Aorta (tissue), 5 donors: Measurements from ENCODE around the gene ERCC8. TPM values are rescaled to one million over a fixed set of nuclear protein-coding genes. Genes with fewer than 3 reads are reported as not detected.

Experiments
- ATAC-seq: fragments of 200-7000 bp; cut with Tn5 transposase; one replicate; pipeline ENCODE4 v1.9.1; 2022; ENCODE audit warnings: moderate library complexity; ENCODE audit not compliant: low FRiP score
- DNase-seq, 2 donors: peaks; one replicate each; pipeline ENCODE4 v3.0.0-alpha.2; 2020
- H3K27ac ChIP-seq, 2 donors: one replicate each; pipeline ENCODE4 v1.5.1; 2013; ENCODE audit warnings: low read length in 2 of 2, mild to moderate bottlenecking in 2 of 2, moderate library complexity in 2 of 2, control low read depth in 1 of 2, inconsistent platforms in 1 of 2, low read depth in 1 of 2
- H3K27me3 ChIP-seq, 2 donors: one replicate each; pipeline ENCODE4 v1.6.1; 2013; ENCODE audit warnings: control low read depth in 1 of 2, low read length in 1 of 2, mild to moderate bottlenecking in 1 of 2, moderate library complexity in 1 of 2; ENCODE audit not compliant: insufficient read depth in 2 of 2, control insufficient read depth in 1 of 2
- H3K36me3 ChIP-seq, 2 donors: one replicate each; pipeline ENCODE4 v1.6.1; 2013; ENCODE audit warnings: control low read depth in 1 of 2, low read length in 1 of 2, mild to moderate bottlenecking in 1 of 2; ENCODE audit not compliant: insufficient read depth in 2 of 2, control insufficient read depth in 1 of 2
- H3K4me1 ChIP-seq, 2 donors: one replicate each; pipeline ENCODE4 v1.6.1; 2013; ENCODE audit warnings: low read length in 2 of 2, control low read depth in 1 of 2, mild to moderate bottlenecking in 1 of 2, moderate library complexity in 1 of 2; ENCODE audit not compliant: insufficient read depth in 2 of 2, control insufficient read depth in 1 of 2
- H3K4me3 ChIP-seq, 2 donors: one replicate each; pipeline ENCODE4 v1.5.1; 2013; ENCODE audit warnings: low read length in 2 of 2, control low read depth in 1 of 2, mild to moderate bottlenecking in 1 of 2
- H3K9me3 ChIP-seq: one replicate; pipeline ENCODE4 v1.6.1; 2013; ENCODE audit warnings: mild to moderate bottlenecking, low read length; ENCODE audit not compliant: control insufficient read depth
- WGBS, 2 donors: extraction: QIAGEN DNeasy Blood & Tissue Kit; methylation state at CpG; one replicate each; pipeline ENCODE4 v1.1.7; 2013; 5-methylcytosine and 5-hydroxymethylcytosine counted together
- intact Hi-C, 2 donors: fragments of 100-400 bp; cut with DNase I; formaldehyde crosslinking; loops; one replicate each; pipeline versions ENCODE4 v1.14.2 to v1.15.0; 2022
- polyA plus RNA-seq, 2 donors: library from polyadenylated mRNA; stranded (reverse); fragments of 200-250 nt; gene quantifications; one replicate each; pipeline ENCODE4 v1.2.3, GENCODE V29; 2013
- total RNA-seq, 2 donors: library from RNA; stranded (reverse); fragmentation: NEBNext Ultra II Directional; extraction: Animal tissue kit (Norgen Biotek cat#: 25700); gene quantifications; one replicate each; pipeline ENCODE4 v1.2.1, GENCODE V29; 2021
- donor health status: healthy with polysubstance abuse.
- donor health status: Bipolar disorder and iron deficiency.
- donor health status: DM: no; HTN: no; CAD: no.
- donor health status: DM: no; HTN: no; CAD: no.
- donor health status: DM: yes; HTN: yes; CAD: no.

The ERCC8 gene
- total and polyA plus RNA-seq, 4 donors = 6.8 to 10.4 (median 8.4) TPM

GRCh38 chr5:60841361-60841760, 103.5 kb downstream of the ERCC8 start:
- H3K4me3 ChIP-seq = no peak overlapping the region
- no peaks in the 10 kb centered on the region for H3K9me3 ChIP-seq
- DNase-seq (no peak), ATAC-seq (no peak)
- WGBS, 2 donors = 62 to 65% methylated on average over 2 of the region's 2 CpGs
- H3K4me1 ChIP-seq = peaks cover 0 to 3% of the 10 kb centered on the region in 2 donors
- H3K27ac ChIP-seq = no peak overlapping the region
- intact Hi-C loops = no loop called here
- no peaks in the 10 kb centered on the region for H3K36me3 ChIP-seq
- H3K27me3 ChIP-seq = peaks cover 0 to under 1% of the 10 kb centered on the region in 2 donors

GRCh38 chr5:60836131-60836530, 108.7 kb downstream of the ERCC8 start:
- intact Hi-C loops = no loop called here

DNA sequence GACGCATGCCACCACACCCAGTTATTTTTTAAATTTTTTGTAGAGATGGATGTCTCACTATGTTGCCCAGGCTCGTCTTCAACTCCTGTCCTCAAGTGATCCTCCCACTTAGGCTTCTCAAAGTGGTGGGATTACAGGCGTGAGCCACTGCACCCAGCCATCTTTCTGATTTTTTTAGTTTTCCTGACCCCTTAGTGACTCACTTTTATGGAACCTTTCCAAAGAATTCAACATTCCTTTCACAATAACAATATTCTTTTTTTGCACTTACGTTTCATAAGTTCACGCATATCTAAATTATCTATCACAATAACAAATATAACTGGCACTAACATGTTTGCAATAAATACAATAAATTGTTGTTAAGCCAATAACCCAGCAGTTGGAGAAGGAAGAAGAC, 109.3 kb downstream of the ERCC8 start:
- no peak overlapping the region for H3K4me3 ChIP-seq
- H3K4me1 ChIP-seq = no peaks in the 10 kb centered on the region
- DNase-seq = no peak
- WGBS, 2 donors = 53 to 56% methylated on average over 5 of the region's 5 CpGs
- intact Hi-C loops = no loop called here
- no peaks in the 10 kb centered on the region for H3K9me3 ChIP-seq
- no peak overlapping the region for H3K27ac ChIP-seq
- H3K27me3 ChIP-seq = peaks cover 0 to 4% of the 10 kb centered on the region in 2 donors
- no peak for ATAC-seq
- H3K36me3 ChIP-seq = no peaks in the 10 kb centered on the region

More at GRCh38 chr5:60836131-60836530, 108.7 kb downstream of the ERCC8 start:
- no peak overlapping the region for H3K4me3 ChIP-seq
- peaks cover 0 to 4% of the 10 kb centered on the region in 2 donors for H3K27me3 ChIP-seq
- 33 to 48% methylated on average over 3 of the region's 3 CpGs for WGBS, 2 donors
- no peaks in the 10 kb centered on the region for H3K36me3 ChIP-seq
- no peak overlapping the region for H3K27ac ChIP-seq
- no peaks in the 10 kb centered on the region for H3K4me1 ChIP-seq
- H3K9me3 ChIP-seq = no peaks in the 10 kb centered on the region
- DNase-seq (no peak), ATAC-seq (no peak)

GRCh38 chr5:60833520-60833919, 111.3 kb downstream of the ERCC8 start:
- no peaks in the 10 kb centered on the region for H3K36me3 ChIP-seq
- H3K9me3 ChIP-seq = no peaks in the 10 kb centered on the region
- H3K4me3 ChIP-seq = no peak overlapping the region
- ATAC-seq = no peak
- DNase-seq = no peak
- H3K27me3 ChIP-seq = peaks cover 0 to 4% of the 10 kb centered on the region in 2 donors
- H3K27ac ChIP-seq = no peak overlapping the region
- intact Hi-C loops = no loop called here
- H3K4me1 ChIP-seq = no peaks in the 10 kb centered on the region

DNA sequence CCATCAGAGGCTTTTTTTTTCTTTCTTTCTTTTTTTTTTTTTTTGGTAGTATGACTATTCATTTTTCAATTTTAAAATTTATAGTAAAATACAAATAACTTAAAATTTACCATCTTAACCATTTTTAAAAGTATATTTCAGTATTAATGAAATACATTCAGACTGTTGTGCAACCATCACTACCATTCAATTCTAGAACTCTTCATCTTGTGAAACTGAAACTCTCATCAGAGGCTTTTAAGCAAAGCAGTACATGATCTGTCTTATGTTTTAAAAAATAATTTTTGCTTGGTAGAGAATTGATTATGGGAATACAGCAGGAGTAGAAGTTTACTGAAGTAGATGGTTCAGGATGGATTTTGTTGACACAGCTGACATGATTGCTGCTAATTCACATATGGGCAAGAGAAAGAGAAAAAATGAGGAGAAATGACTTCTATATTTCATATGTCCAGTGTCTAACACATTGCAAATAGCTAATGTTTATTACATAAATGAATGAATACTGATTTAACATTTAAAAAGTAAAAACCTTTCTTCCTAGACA, 114.2 kb downstream of the ERCC8 start:
- H3K9me3 ChIP-seq = no peaks in the 10 kb centered on the region
- H3K4me3 ChIP-seq = no peak overlapping the region
- H3K27ac ChIP-seq = no peak overlapping the region
- DNase-seq (no peak), ATAC-seq (no peak)
- no peaks in the 10 kb centered on the region for H3K4me1 ChIP-seq
- H3K36me3 ChIP-seq = no peaks in the 10 kb centered on the region
- H3K27me3 ChIP-seq = peaks cover 0 to 2% of the 10 kb centered on the region in 2 donors
- intact Hi-C loops = no loop called here

- no peak for ATAC-seq
- intact Hi-C loops = no loop called here
- 76 to 80% methylated on average over 2 of the region's 2 CpGs for WGBS, 2 donors
Measured at GRCh38 chr5:60829490-60830266, 115.2 kb downstream of the ERCC8 start.

GRCh38 chr5:60827201-60827600, 117.7 kb downstream of the ERCC8 start:
- Histone ChIP-seq H3K36me3 (no peaks in the 10 kb centered on the region), H3K27me3 (no peaks in the 10 kb centered on the region), H3K27ac (no peak overlapping the region), H3K9me3 (no peaks in the 10 kb centered on the region), H3K4me1 (no peaks in the 10 kb centered on the region), H3K4me3 (no peak overlapping the region)
- ATAC-seq = no peak
- no peak for DNase-seq
- WGBS, 2 donors = 80 to 83% methylated on average over 1 of the region's 1 CpG
- intact Hi-C loops = no loop called here

More at GRCh38 chr5:60829490-60830266, 115.2 kb downstream of the ERCC8 start:
- Histone ChIP-seq H3K4me3 (no peak overlapping the region), H3K36me3 (no peaks in the 10 kb centered on the region), H3K4me1 (no peaks in the 10 kb centered on the region), H3K27ac (no peak overlapping the region), H3K27me3 (no peaks in the 10 kb centered on the region), H3K9me3 (no peaks in the 10 kb centered on the region)
- DNase-seq = no peak

GRCh38 chr5:60826653-60827052, 118.2 kb downstream of the ERCC8 start:
- Histone ChIP-seq H3K4me1 (no peaks in the 10 kb centered on the region), H3K9me3 (no peaks in the 10 kb centered on the region), H3K4me3 (no peak overlapping the region), H3K27ac (no peak overlapping the region), H3K27me3 (no peaks in the 10 kb centered on the region), H3K36me3 (no peaks in the 10 kb centered on the region)
- intact Hi-C loops = no loop called here
- no peak for ATAC-seq
- no peak for DNase-seq
